ENCODE measurements around the gene DIAPH1. TPM values are rescaled to one million over a fixed set of nuclear protein-coding genes. Genes with fewer than 3 reads are reported as not detected.

DIAPH1 gene
- total RNA-seq, 4 donors from 2014 or later: 98.2 to 115 (median 102) TPM

GRCh38 chr5:141630570-141631140 is 11.9 kb upstream of the DIAPH1 start:
- TF ChIP-seq POLR2A (IDR thresholded peaks at IDR 0.05): no peak
- TF ChIP-seq CTCF (IDR thresholded peaks at IDR 0.05): no peak
- Histone ChIP-seq H3K36me3 (peaks cover 0 to 42% (median 0%) of the 10 kb centered on the region in 3 donors), H3K4me1 (peaks cover 0 to 11% (median 3%) of the 10 kb centered on the region in 4 donors), H3K27ac (no peak overlapping the region), H3K9me3 (no peaks in the 10 kb centered on the region), H3K4me3 (no peak overlapping the region), H3K27me3 (no peaks in the 10 kb centered on the region)
- DNase-seq: no peak

DNA sequence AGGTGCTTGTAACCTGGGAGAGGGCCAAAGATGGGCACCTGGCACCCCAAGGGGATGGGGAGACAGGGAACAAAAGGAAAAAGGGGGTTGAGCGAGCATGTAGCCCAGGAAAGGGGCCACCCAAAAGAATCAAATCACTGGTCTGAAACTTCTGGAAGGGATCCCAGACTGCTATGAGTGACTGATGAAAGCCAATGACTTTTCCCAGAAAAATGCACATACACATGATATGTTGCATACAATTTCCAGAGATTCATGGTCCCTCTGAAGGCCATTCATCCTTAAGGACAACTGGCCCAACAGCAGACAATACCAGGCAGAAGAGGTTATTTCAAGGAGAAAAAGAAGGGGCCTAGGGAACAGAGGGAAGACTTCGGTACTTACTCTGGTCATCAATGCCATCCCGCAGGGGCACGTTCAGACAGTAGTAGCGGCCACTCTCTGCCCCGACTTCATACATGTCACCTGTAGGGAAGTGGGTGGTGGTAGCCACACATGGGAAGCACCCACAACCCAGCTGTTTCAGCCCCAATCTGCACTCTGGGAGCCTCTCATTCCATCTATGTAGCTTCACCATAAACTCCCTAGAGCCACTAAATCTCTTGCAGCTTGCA is 9.5 kb upstream of the DIAPH1 start:
- no peak for TF ChIP-seq POLR2A (IDR thresholded peaks at IDR 0.05)
- TF ChIP-seq CTCF (IDR thresholded peaks at IDR 0.05): no peak
- DNase-seq: no peak
- Histone ChIP-seq H3K36me3 (peaks cover 0 to 62% (median 0%) of the 10 kb centered on the region in 3 donors), H3K27me3 (no peaks in the 10 kb centered on the region), H3K4me3 (no peak overlapping the region), H3K4me1 (no peaks in the 10 kb centered on the region), H3K27ac (no peak overlapping the region), H3K9me3 (no peaks in the 10 kb centered on the region)

DNA sequence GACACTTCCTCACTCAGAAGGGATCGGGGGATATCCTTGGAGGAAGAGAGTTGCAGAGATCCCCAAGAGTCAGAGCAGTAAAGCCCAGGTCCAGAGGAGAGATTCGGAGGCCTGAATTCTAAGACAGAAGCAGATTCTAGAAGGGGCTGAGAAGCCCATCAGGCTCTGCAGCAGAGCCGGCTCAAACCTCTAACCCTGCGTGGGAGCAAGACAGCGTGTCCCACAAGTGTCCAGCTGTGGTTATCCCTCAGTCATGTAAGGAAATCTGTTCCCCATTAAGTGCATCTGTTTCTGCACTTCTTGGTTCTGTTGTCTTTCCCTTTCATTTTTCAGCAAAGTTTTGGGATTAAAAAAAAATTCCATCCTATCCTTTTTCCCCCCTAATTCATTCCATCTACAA is 4.8 kb upstream of the DIAPH1 start:
- Histone ChIP-seq H3K4me1 (no peaks in the 10 kb centered on the region), H3K4me3 (no peak overlapping the region), H3K27ac (peak overlapping the region in 3 of 4 donors; percentile 45 to 55 (median 49)), H3K36me3 (peaks cover 0 to 76% (median 0%) of the 10 kb centered on the region in 3 donors), H3K27me3 (no peaks in the 10 kb centered on the region), H3K9me3 (no peaks in the 10 kb centered on the region)
- TF ChIP-seq CTCF (IDR thresholded peaks at IDR 0.05): no peak
- no peak for TF ChIP-seq POLR2A (IDR thresholded peaks at IDR 0.05)
- no peak for DNase-seq

DNA sequence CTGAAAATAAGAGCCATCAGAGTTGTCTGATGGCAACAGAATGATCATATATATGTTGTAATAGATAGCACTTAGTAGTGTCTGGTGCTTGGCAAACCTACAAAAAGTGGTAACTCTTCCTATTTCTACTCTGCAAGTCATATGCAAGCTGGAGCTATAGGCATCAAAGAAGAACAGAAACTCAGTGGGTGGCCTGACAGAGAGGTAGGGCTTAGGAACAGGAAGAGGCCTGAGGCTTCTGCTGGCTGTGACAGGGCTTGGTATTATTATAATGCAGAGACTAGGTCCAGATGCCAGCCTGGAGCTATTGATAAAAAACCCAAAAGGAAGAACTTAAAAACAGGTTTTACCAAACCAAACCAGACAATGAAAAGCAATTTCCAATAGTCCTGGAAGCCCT is 4.4 kb upstream of the DIAPH1 start:
- peak overlapping the region in 3 of 4 donors; percentile 45 to 55 (median 49) for H3K27ac ChIP-seq
- no peak for TF ChIP-seq POLR2A (IDR thresholded peaks at IDR 0.05)
- TF ChIP-seq CTCF (IDR thresholded peaks at IDR 0.05): no peak
- peaks cover 0 to 72% (median 0%) of the 10 kb centered on the region in 3 donors for H3K36me3 ChIP-seq

GRCh38 chr5:141618030-141618803 is 583 bp downstream of the DIAPH1 start:
- Histone ChIP-seq H3K4me1 (peaks cover 0 to 30% (median 4%) of the 10 kb centered on the region in 4 donors), H3K27ac (peak overlapping the region; percentile 93 to 98 (median 96)), H3K4me3 (peak overlapping the region; percentile 64 to 98 (median 80)), H3K27me3 (no peaks in the 10 kb centered on the region), H3K36me3 (peaks cover 0 to 28% (median 0%) of the 10 kb centered on the region in 3 donors), H3K9me3 (no peaks in the 10 kb centered on the region)
- no peak for TF ChIP-seq CTCF (IDR thresholded peaks at IDR 0.05)
- peak in 1 of 2 donors; percentile 33 for TF ChIP-seq POLR2A (IDR thresholded peaks at IDR 0.05)
- peak; percentile 55 to 77 (median 76) for DNase-seq

More for the DNA sequence above, 4.4 kb upstream of the DIAPH1 start:
- Histone ChIP-seq H3K4me1 (no peaks in the 10 kb centered on the region), H3K9me3 (no peaks in the 10 kb centered on the region), H3K4me3 (no peak overlapping the region), H3K27me3 (no peaks in the 10 kb centered on the region)
- peak in 2 of 3 donors; percentile 53 to 65 for DNase-seq

All from Peyer's patch (tissue), 4 donors.